NCI-H524 treated with DMSO at 0.1 percent for 48 hours (cell line): ENCODE results near the gene PANK1.

Experiments used
- DNase-seq: peaks from one replicate; lab custom pipeline; 2025; lab: John Stamatoyannopoulos, UW

PANK1 gene

DNA sequence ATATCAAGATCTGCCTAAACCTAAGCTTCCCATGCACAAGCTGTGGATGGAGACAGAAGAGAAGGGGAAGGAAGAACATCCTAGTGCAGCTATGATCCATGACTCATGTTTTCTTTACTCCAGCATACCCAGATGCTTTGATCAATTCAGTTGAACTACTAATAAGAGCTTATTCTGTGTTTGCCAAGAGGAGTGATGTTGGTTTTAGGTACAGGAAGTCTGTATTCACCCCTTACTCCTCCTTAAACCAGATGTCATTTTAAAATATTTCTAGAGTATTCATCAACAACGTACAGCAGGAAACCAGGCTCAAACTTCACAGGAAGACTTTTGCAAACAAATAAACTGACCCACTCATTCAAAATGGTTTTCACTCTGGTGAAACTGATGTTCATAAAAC lies 29.2 kb downstream of the PANK1 start:
- no peak for DNase-seq

DNA sequence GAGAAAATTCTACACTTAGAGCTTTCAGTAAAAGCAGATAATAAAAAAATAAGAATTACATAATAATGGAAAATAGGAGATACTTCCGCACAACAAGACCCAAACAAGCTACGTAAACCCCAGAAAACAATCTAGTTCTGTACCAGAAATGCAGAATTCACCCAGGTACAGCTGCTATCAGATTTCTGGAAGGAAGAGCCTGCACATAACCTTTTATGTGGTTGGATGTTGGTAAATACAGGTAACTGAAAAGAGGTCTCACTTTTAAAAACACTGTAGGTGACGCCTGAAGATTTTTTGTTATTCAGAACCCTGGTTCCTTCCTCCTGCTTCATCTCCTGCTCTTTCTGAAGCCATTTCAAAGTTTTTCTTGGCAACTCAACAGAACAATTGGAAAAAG lies 29.9 kb downstream of the PANK1 start:
- no peak for DNase-seq

- DNase-seq = no peak
Observed at GRCh38 chr10:89613582-89613981, 31.5 kb downstream of the PANK1 start.

DNA sequence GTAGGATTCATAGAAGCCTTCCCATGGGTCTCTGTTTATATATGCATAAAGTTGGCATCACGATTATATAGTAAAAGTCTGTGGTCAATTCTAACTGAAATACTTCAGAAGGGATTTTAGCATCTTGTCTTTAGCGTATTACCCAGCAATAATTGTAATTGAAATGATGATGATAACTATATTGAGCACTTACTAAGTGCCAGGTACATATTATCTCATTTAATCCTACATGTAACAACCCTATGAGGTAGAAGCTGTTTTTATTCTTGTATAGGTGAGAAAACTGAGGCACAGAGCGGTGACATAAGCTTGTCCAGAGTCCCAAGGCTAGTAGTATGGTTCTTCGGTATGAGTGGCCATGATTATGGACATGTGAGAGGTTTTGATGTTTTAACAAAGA lies 33.8 kb downstream of the PANK1 start:
- DNase-seq = no peak

DNA sequence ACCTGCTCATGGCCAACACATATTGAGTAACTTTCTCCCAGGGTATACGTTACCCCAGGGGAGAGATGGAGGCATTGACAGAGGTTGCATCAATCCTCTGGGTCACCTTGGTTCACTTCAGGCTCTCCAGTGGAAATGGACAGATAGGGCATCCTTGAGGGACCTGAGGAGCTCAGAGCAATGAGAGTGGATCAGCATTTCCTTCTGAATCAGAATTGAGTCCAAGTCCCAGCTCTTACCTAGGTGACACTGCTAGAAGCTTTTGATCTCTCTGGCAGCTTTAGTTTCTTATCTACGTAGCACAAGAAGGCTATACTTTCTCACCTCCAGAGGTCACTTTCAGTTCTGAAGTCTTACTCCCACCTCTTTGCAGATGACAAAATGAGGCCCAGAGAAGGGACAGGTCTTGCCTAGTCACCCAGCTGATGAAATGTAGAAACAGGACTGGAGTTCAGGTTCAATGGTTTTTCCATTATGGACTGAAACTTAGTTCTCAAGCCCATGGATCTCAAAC lies 35.2 kb downstream of the PANK1 start:
- no peak for DNase-seq

GRCh38 chr10:89604200-89604599 lies 40.8 kb downstream of the PANK1 start:
- DNase-seq = no peak

DNA sequence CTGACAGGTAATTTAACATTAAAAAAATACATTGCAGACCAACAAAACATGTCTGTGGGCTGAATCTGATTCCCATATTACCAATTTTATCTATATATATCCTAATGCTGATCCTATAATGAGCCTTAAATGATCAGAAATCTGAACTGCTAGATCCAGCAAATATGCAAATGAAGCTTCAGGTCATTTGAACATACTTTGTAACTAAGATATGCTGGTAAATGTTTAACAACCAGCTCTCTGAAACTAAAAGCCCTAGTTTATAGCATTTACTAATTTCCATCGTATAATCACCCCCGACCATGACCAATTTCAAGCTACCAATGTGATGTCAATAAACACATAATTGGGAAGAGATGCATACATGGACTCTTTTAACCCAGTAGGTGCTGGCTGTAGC lies 42.1 kb downstream of the PANK1 start:
- no peak for DNase-seq

DNA sequence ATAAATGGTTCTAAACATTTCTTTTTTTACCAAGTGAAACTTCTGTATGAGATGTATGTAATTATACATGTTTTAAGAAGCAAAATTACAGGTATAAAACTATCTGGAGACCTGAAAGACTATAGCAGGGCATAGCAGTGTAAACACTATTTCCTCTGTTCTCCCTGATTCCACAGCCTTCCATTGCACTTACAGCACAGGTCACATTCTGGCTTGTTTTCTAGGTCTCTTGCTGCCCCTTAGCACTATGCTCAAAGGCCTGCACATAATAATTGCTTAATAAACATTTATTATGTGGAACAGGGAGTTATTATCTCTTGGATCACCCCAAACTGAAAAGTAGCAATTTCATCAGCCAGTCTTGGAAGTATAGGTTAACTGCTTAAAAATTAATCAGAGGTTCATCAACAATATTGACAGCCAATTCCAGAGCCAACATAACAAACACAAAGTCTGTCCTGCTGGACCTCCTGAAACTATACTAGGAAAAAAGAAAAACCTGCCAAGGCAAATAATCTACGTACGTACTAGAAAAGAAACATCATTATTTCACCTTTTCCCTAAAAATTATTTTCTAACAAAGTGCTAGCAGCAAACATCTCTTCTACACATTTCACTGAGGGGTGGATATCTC lies 43.2 kb downstream of the PANK1 start:
- no peak for DNase-seq

- no peak for DNase-seq
Observed at GRCh38 chr10:89600041-89600440, 45.0 kb downstream of the PANK1 start.

DNA sequence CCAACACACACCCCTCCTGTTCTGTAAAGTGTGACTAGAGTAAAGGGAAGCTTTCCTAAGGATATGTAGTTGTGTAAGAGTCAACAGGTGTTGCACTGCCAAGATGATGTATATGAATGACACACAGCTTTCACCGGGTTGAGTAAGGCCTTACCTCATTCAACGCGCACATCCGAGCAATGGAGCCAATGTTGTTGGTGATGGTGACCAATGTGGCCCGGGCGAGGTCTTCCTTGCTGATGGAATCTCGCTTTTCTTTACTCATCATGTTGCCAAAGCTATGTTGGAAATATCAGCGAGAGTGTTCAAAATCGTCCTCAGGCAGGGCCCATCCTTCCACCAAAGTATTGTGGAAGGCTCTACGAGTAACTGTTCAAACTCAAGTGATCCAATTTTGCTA lies 52.0 kb downstream of the PANK1 start:
- no peak for DNase-seq

GRCh38 chr10:89592539-89592938 lies 52.5 kb downstream of the PANK1 start:
- no peak for DNase-seq

DNA sequence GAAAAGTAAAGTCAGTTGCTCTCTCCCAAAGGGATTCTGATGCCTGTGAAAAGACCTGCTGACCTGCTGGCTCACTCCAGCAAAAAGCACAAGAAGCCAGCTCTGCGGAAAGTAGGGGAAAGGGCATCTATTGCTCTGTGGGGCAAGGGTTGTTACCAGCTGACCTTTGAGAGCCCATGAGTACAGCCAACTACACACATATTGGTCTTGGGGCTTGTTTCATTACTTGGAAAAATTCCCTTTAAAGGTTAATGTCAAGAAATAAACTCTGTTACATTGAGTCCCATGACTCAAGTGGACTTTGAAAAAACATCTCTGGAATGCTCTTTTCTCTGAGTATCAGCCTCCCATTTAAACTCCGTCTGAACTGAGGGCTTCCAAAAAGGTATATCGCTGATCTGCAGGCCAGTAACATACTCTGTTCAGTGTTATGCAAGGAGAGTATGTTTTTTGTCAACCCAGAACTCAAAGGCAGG lies 53.2 kb downstream of the PANK1 start:
- no peak for DNase-seq

DNA sequence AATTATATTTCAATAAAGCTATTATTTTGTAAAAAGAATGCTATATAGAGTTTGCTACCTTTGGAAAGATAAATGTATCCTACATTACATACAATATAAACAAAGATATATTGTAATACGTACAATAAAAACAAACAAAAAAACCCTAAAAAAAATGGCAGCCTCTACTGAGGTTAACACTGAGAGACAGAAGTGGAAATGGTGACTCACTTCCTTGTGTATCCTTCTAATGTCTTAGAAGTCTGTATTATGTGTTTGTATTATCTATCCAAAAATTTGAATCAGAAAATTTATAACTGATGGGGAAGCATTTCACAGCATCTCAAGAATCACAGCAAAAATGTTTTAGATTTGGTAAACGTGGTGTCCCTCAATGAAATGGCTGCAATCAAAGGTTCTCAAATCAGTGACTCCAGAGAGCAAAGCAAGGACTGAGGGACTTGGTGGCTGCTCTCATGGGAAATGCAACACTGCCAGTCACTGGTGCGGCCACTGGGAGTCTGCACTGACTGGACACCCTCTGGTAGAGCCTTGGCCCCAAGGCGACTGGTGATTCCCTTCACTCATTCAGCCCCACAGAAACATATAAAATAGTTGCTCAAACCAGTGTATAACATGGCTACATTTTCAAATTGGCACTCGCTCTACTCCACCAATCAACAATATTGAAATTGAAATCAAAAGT lies 53.8 kb downstream of the PANK1 start:
- DNase-seq = no peak

- DNase-seq = no peak
Observed at GRCh38 chr10:89590326-89590725, 54.7 kb downstream of the PANK1 start.

DNA sequence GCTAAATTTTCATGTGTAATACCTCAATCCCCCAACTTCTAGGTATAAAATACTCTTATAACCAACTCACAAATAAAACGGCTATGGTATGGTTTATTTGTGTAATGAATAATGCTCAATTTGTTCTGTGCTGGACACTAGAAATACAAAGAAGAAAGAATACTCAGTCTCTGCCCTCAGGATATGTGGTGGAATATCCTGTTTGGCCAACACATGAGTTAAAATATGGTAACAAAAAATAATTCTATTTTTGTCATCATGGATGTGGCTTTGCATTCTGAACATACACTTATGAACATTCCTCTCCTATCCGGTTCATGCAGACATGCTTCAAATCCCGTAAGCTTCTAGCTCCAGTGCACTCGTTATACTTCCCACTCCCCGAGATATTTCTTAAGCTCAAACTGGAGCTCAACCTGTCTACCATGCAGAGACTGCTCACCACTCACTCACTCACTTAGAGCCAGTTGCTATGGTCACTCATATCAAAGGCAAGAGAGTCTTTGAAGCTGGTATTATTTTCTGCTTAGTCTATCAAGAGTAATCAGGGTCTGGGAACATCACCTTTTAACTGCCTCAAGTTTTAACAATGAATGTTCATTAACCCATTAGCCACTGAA lies 55.8 kb downstream of the PANK1 start:
- DNase-seq = no peak

GRCh38 chr10:89588671-89589070 lies 56.4 kb downstream of the PANK1 start:
- no peak for DNase-seq

GRCh38 chr10:89582022-89582421 lies 63.0 kb downstream of the PANK1 start:
- no peak for DNase-seq

- no peak for DNase-seq
Observed at GRCh38 chr10:89580243-89580642, 64.8 kb downstream of the PANK1 start.

GRCh38 chr10:89576696-89577095 lies 68.3 kb downstream of the PANK1 start:
- no peak for DNase-seq

DNA sequence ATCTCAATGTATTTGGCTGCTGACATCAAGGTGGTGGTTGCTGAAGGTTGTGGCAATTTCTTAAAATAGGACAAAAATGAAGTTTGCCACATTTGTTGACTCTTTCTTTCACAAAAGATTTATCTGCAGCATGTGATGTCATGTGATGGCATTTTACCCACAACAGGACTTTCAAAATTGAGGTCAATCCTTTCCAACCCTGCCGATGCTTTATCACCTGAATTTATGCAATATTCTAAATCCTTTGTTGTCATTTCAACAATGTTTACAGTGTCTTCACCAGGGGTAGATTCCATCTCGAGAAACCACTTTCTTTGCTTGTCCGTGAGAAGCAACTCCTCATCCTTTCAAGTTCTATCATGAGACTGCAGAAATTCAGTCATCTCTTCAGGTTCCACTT lies 69.0 kb downstream of the PANK1 start:
- DNase-seq = no peak

- no peak for DNase-seq
Observed at GRCh38 chr10:89575031-89575430, 70.0 kb downstream of the PANK1 start.

DNA sequence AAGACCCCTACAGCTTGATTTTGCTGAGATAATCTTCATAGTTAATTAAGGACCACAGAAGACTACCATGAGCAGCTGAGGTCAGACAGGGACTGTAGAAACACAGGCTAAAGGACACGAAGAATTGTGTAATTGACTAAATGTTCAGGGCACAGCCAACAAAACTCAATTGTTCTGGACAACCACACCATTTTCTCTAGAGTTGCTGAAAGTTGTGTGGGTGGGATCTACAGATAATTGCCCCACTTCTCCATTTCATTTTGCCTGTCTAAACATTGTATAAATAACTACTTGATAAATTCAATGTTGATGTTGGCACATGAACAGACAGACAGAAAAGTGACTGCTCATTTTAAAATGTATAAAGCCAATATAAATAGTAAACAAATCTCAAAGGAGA lies 70.7 kb downstream of the PANK1 start:
- DNase-seq = no peak

GRCh38 chr10:89567576-89568245 lies 77.3 kb downstream of the PANK1 start:
- no peak for DNase-seq
